ENCODE measurements around the gene U2AF1L4. TPM values are rescaled to one million over a fixed set of nuclear protein-coding genes. Genes with fewer than 3 reads are reported as not detected.
A peak's percentile ranks its signal among the peaks of the same experiment; 100 is the strongest.

U2AF1L4 gene
- total RNA-seq, 6 experiments from 2014 or later, result 18.0 to 20.8 (median 18.7) TPM

DNA sequence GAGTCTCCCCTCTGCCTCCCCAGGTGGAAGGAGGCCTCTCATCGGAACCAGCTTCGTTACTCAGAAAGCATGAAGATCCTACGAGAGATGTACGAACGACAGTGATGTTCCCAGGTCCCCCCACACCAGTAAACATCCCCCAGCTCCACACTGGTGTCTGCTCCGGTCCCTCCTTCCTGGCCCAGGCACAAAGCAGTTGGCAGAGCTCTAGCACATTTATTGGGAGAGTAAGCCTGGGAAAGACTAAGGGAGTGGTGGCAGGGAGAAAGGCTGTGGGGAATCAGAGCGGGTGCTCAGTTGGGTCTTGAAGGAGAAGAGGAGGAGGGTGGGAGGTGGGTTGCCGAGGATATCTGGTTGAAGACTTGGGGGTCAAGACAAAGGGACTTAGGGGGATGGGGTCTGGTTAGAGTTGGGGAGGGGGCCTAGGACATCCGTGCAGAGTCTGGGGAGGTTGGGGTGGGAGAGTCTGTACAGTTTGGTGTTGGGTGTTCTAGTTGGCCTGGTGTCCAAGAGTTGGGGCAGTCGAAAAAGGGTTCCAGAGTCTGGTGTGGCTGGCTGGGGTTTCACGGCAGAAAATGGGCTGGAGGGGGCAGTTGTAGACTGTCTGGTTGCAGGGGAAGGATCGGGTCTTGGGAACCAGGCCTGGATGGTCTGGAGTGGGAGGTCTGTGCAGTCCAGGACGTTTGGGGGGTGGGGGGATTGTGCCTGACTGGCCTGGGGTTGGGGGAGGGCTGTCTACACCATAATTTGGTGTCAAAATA lies 9.3 kb upstream of the U2AF1L4 start:
- DNase-seq, result no peak
- Mint-ChIP-seq H3K27ac (peak overlapping the region; percentile 86), H3K36me3 (ENCODE audit: low read depth) (peaks cover 10% of the 10 kb centered on the region; the same call in 1 of the 2 replicates), H3K27me3 (ENCODE audit: insufficient read depth) (peaks cover 10% of the 10 kb centered on the region), H3K4me3 (peak overlapping the region; percentile 79), H3K9me3 (no peaks in the 10 kb centered on the region), H3K4me1 (ENCODE audit: low read depth) (peaks cover 45% of the 10 kb centered on the region)
- TF ChIP-seq CTCF (IDR thresholded peaks at IDR 0.05), result no peak

GRCh38 chr19:35753634-35754369 lies 8.6 kb upstream of the U2AF1L4 start:
- peaks cover 10% of the 10 kb centered on the region for H3K27me3 Mint-ChIP-seq (ENCODE audit: insufficient read depth)
- H3K27ac Mint-ChIP-seq, result peak overlapping the region; percentile 51
- H3K4me1 Mint-ChIP-seq (ENCODE audit: low read depth), result peaks cover 45% of the 10 kb centered on the region
- no peak for TF ChIP-seq CTCF (IDR thresholded peaks at IDR 0.05)
- no peak for DNase-seq
- H3K4me3 Mint-ChIP-seq, result no peak overlapping the region
- H3K36me3 Mint-ChIP-seq (ENCODE audit: low read depth), result peaks cover 5% of the 10 kb centered on the region; the same call in 1 of the 2 replicates
- H3K9me3 Mint-ChIP-seq, result no peaks in the 10 kb centered on the region

GRCh38 chr19:35752746-35753350 lies 7.6 kb upstream of the U2AF1L4 start:
- DNase-seq, result no peak
- no peak for TF ChIP-seq CTCF (IDR thresholded peaks at IDR 0.05)
- no peak overlapping the region for H3K4me3 Mint-ChIP-seq
- H3K36me3 Mint-ChIP-seq (ENCODE audit: low read depth), result peaks cover 7% of the 10 kb centered on the region
- H3K27me3 Mint-ChIP-seq (ENCODE audit: insufficient read depth), result peaks cover 9% of the 10 kb centered on the region
- H3K9me3 Mint-ChIP-seq, result no peaks in the 10 kb centered on the region
- H3K4me1 Mint-ChIP-seq (ENCODE audit: low read depth), result peaks cover 48% of the 10 kb centered on the region
- no peak overlapping the region for H3K27ac Mint-ChIP-seq

DNA sequence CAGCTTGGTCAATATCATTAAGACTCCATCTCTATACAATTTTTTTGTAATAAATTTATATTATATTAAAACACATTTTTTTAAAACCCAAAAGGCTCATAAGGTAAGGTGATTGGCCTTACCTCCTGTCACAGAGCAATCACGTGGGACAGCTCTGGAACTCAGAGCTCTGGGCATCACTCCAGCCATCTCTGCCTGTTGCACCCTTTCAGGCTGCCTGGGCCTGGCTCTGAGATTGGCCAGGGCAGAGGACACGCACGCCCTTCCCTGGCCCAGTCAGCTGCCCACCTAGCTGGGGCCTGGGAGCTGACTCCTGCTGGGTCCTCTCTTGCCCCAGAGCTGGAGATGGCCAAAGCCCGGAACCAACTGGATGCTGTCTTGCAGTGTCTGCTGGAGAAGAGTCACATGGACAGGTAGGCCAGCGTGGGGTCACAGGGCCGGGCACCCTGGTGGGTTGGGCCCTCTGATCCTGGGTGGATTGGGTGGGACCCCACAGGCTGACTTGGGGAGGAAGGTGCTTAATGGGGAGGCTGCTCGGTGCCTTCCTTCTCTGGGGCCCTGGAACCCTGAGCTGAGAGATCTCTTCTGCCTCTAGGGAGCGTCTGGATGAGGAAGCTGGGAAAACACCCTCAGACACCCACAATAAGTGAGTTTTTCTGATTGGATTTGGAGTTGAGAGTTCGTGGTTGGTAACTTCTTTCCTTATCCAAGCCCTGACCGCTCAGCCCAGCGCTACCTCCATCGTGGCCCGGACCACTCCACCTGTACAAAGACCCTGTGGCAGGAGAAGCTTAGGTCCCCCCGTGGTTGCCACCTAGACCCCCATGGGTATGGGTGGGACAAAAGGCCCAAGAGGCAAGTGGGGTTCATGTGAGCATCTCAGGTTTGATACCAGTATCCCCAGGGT lies 6.9 kb upstream of the U2AF1L4 start:
- TF ChIP-seq CTCF (IDR thresholded peaks at IDR 0.05), result no peak
- DNase-seq, result no peak
- no peak overlapping the region for H3K4me3 Mint-ChIP-seq
- H3K27me3 Mint-ChIP-seq (ENCODE audit: insufficient read depth), result peaks cover 7% of the 10 kb centered on the region
- peaks cover 48% of the 10 kb centered on the region for H3K4me1 Mint-ChIP-seq (ENCODE audit: low read depth)
- peaks cover 10% of the 10 kb centered on the region for H3K36me3 Mint-ChIP-seq (ENCODE audit: low read depth)
- no peak overlapping the region; the same call in 1 of the 2 replicates for H3K27ac Mint-ChIP-seq
- no peaks in the 10 kb centered on the region for H3K9me3 Mint-ChIP-seq

DNA sequence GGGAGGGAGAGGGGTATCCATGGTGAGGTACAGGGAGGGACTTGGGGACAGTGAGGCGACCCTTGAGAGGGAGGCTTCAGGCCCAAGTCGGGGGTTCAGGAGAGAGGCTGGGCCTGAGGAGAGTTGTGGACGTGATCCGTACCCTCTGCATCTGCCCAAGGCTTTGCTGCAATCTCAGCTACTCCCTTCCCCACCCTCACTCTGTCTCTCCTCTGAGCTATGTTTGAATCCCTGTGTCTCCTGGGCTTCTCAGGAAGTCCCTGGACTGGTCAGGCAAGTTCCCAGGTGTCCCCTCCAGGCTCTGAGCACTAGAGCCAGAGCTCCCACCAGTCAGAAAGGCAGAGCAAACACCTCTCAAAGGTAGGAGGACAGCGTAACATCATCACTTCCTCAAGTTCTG lies 4.9 kb upstream of the U2AF1L4 start:
- peaks cover 43% of the 10 kb centered on the region for H3K4me1 Mint-ChIP-seq (ENCODE audit: low read depth)
- H3K27ac Mint-ChIP-seq, result 0 out of 2 replicates have a peak overlapping the region, but pooled peaks have one; percentile 18
- peaks cover 8% of the 10 kb centered on the region for H3K27me3 Mint-ChIP-seq (ENCODE audit: insufficient read depth)
- peak overlapping the region; percentile 97 for H3K4me3 Mint-ChIP-seq
- H3K36me3 Mint-ChIP-seq (ENCODE audit: low read depth), result peaks cover 9% of the 10 kb centered on the region
- no peaks in the 10 kb centered on the region for H3K9me3 Mint-ChIP-seq
- no peak for TF ChIP-seq CTCF (IDR thresholded peaks at IDR 0.05)
- no peak for DNase-seq

Measured in HFFc6 (cell line).